ENCODE results near the gene FAM180B. TPM values are rescaled to one million over a fixed set of nuclear protein-coding genes. Genes with fewer than 3 reads are reported as not detected.
A peak's percentile ranks its signal among the peaks of the same experiment; 100 is the strongest.

FAM180B gene
- total and polyA plus RNA-seq, 2 of the 13 experiments (the other 11 are each of a cell fraction or from before 2014, with no cell fraction given) = 0.40 to 1.0 TPM

GRCh38 chr11:47552566-47553405 lies 33.7 kb upstream of the FAM180B start, which contains the start of gene CELF1 (continued):
- TF ChIP-seq ZNF281 (CRISPR knock-in tag; IDR thresholded peaks at IDR 0.05; ENCODE audit: borderline replicate concordance) (no peak), ZBTB33 (CRISPR knock-in tag; IDR thresholded peaks at IDR 0.05) (no peak), TMF1 (CRISPR knock-in tag; IDR thresholded peaks at IDR 0.05; ENCODE audit: low read depth) (peak; percentile 67; the same call in 1 of the 2 replicates), ZFP36L1 (CRISPR knock-in tag; IDR thresholded peaks at IDR 0.05) (no peak), ZNF746 (CRISPR knock-in tag; IDR thresholded peaks at IDR 0.05) (no peak), POLR2G (IDR thresholded peaks at IDR 0.05; ENCODE audit: low read depth, low read length) (peak; percentile 83), ZNF780A (CRISPR knock-in tag; IDR thresholded peaks at IDR 0.05) (peak; percentile 16; the same call in 1 of the 2 replicates), ZMYM2 (CRISPR knock-in tag; IDR thresholded peaks at IDR 0.05) (no peak), HIC2 (CRISPR knock-in tag; IDR thresholded peaks at IDR 0.05; ENCODE audit: low read depth) (no peak), CREM (IDR thresholded peaks at IDR 0.05) (no peak), CREM (CRISPR knock-in tag; IDR thresholded peaks at IDR 0.05) (no peak), ZNF430 (CRISPR knock-in tag; IDR thresholded peaks at IDR 0.05) (peak; percentile 19; the same call in 1 of the 2 replicates), ZNF558 (CRISPR knock-in tag; IDR thresholded peaks at IDR 0.05; ENCODE audit: borderline replicate concordance) (peak; percentile 51; the same call in 1 of the 2 replicates), EP300 (IDR thresholded peaks at IDR 0.05; ENCODE audit: low read depth in 2 of 2, low read length in 2 of 2) (no peak), EP300 (CRISPR knock-in tag; IDR thresholded peaks at IDR 0.05; ENCODE audit: borderline replicate concordance) (no peak), HDAC1 (CRISPR knock-in tag; IDR thresholded peaks at IDR 0.05) (peak; percentile 69), ZNF644 (CRISPR knock-in tag; IDR thresholded peaks at IDR 0.05; ENCODE audit: low read depth) (peak; percentile 96), JDP2 (CRISPR knock-in tag; IDR thresholded peaks at IDR 0.05; ENCODE audit: borderline replicate concordance) (no peak), ZNF768 (CRISPR knock-in tag; IDR thresholded peaks at IDR 0.05) (peak; percentile 44; the same call in 1 of the 2 replicates), CBX1 (IDR thresholded peaks at IDR 0.05; ENCODE audit: low read depth) (peak; percentile 63), YEATS4 (CRISPR knock-in tag; IDR thresholded peaks at IDR 0.05; ENCODE audit: borderline replicate concordance) (peak; percentile 73; the same call in 1 of the 2 replicates), NFE2L1 (CRISPR knock-in tag; IDR thresholded peaks at IDR 0.05; ENCODE audit: borderline replicate concordance) (no peak), PITX1 (CRISPR knock-in tag; IDR thresholded peaks at IDR 0.05) (0 out of 2 replicates have a peak, but pooled peaks have one; percentile 18), ZNF766 (CRISPR knock-in tag; IDR thresholded peaks at IDR 0.05; ENCODE audit: borderline replicate concordance) (no peak; the same call in 1 of the 2 replicates), WIZ (CRISPR knock-in tag; IDR thresholded peaks at IDR 0.05) (0 out of 2 replicates have a peak, but pooled peaks have one; percentile 64)
